Lower leg skin (tissue), 4 donors: ENCODE results near the gene GJA5. TPM values are rescaled to one million over a fixed set of nuclear protein-coding genes. Genes with fewer than 3 reads are reported as not detected.

ENCODE experiments used
- DNase-seq, 2 donors: peaks; one replicate each; pipeline ENCODE4 v3.0.0-alpha.2; 2019; ENCODE audit warnings: low spot score in 2 of 2
- H3K4me3 ChIP-seq: fragments of 200-600 bp; sonication (generic); 2 replicates; pipeline ENCODE4 v1.5.1; 2017; ENCODE audit warnings: mild to moderate bottlenecking, low read depth; ENCODE audit not compliant: poor library complexity, severe bottlenecking
- POLR2A ChIP-seq, 2 donors: fragments of 450-650 bp; IDR thresholded peaks; one replicate each; pipeline ENCODE4 v1.6.1; 2016 to 2017; ENCODE audit warnings: antibody characterized with exemption in 2 of 2, mild to moderate bottlenecking in 1 of 2, moderate library complexity in 1 of 2
- WGBS, 2 donors: methylation state at CpG; one replicate each; pipeline ENCODE4 v1.1.5; 2018; 5-methylcytosine and 5-hydroxymethylcytosine counted together
- intact Hi-C: fragments of 100-400 bp; cut with DNase I; formaldehyde crosslinking; loops from one replicate; pipeline ENCODE4 v1.15.0; 2023; ENCODE audit warnings: low total_unique reads
- total RNA-seq, 4 donors: library from RNA; depleted of rRNA; stranded (reverse); fragments of >200 nt; gene quantifications; one replicate each; pipeline ENCODE4 v1.1.0, GENCODE V29; 2016
- TF ChIP-seq, protein P1 (sequence below), 3 donors: fragments of 450-650 bp; IDR thresholded peaks; one replicate each; pipeline ENCODE4 v1.5.1; 2016; ENCODE audit warnings: antibody characterized with exemption in 3 of 3, mild to moderate bottlenecking in 3 of 3, moderate library complexity in 2 of 3

Gene GJA5
- total RNA-seq, 4 donors from 2014 or later: 2.0 to 6.6 (median 3.5) TPM

DNA sequence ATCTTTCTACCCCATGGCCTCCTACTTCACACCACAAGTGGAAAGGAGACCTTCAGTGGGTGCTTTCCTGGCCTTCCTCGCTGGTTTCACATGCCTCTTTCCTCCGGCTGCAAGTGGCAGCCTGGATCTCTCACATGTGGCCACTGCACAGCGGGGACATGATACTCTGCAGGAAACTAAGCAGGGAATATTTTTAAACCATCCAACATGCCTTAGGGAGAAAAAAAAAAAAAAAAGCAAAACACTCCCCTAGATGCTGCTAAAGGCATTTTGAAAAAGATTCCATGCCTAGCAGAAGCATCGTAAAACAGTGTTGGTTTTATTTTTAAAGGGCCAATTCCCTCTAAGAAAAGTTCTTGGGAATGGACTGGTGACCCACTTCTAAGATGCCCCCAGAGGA, 12.2 kb upstream of the GJA5 start:
- intact Hi-C loops: no loop called here
- WGBS, 2 donors: 57 to 58% methylated on average over 4 of the region's 4 CpGs
- no peak for DNase-seq
- TF ChIP-seq POLR2A (IDR thresholded peaks at IDR 0.05): no peak
- TF ChIP-seq, protein P1, sequence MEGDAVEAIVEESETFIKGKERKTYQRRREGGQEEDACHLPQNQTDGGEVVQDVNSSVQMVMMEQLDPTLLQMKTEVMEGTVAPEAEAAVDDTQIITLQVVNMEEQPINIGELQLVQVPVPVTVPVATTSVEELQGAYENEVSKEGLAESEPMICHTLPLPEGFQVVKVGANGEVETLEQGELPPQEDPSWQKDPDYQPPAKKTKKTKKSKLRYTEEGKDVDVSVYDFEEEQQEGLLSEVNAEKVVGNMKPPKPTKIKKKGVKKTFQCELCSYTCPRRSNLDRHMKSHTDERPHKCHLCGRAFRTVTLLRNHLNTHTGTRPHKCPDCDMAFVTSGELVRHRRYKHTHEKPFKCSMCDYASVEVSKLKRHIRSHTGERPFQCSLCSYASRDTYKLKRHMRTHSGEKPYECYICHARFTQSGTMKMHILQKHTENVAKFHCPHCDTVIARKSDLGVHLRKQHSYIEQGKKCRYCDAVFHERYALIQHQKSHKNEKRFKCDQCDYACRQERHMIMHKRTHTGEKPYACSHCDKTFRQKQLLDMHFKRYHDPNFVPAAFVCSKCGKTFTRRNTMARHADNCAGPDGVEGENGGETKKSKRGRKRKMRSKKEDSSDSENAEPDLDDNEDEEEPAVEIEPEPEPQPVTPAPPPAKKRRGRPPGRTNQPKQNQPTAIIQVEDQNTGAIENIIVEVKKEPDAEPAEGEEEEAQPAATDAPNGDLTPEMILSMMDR (IDR thresholded peaks at IDR 0.05): no peak
- no peak overlapping the region for H3K4me3 ChIP-seq

DNA sequence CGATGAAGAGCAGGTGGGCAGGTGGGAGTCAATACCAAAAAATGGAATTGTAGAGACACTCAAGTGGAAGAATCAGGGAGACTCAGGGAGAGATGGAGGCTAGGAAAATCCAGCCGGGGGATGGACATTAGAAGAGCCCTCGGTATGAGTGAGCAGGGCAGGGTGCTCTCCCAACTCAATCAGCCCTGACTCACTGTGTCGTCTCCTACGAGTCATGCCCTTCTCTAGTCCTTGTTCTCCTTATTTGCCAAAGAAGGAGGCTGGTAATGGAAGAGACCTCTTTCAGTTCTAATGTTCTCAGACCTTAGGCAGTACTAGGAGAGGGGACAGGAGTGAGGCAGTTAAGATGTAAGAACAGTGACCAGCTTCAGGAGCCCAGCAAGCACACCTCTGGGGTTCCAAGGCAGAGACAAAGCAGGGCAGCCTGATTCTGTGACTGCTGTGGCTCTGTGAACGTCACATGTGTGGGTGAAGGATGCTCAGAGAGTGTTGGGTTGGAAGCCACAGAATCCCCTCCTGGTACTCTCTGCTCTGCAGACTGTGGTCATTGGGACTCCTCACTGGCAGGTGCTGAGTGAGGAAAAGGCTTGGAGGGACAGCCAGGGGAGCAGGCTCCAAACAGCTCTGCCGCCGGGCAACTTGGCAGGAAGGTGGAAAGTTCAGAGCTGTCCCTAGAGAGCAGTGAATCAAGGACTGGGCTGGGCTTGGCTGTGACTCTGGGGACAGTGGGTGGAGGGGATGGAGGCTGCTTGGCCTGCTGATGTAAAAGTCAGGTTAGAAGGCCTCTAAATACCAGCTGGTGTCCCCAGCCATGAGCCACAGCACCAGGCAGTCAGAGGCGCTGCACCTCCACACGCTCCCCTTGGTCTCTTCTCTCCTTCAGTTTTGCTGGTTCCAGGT, 11.1 kb upstream of the GJA5 start:
- no peak overlapping the region for H3K4me3 ChIP-seq
- WGBS, 2 donors: 71 to 73% methylated on average over 10 of the region's 10 CpGs
- intact Hi-C loops: no loop called here
- TF ChIP-seq, protein P1 (IDR thresholded peaks at IDR 0.05): no peak
- TF ChIP-seq POLR2A (IDR thresholded peaks at IDR 0.05): no peak
- no peak for DNase-seq

DNA sequence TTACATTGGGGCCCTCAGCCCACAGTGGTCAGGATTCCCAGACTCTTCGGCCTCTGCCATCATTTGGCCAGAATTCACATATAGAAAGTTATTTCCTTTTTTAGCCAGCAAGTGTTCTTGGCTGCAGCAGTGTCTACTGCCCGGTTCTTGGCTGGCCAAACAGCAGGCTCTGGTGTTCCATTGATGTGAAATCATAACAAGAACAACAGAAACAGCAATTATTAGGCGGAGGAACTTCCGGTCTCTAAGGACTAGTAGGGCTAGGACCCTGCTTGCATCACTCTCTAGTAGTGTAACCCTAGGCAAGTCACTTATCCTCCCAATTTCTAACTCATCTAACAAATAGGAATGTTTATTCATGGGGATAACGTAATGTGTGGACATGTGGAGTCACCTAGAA, 8.7 kb upstream of the GJA5 start:
- TF ChIP-seq, protein P1 (IDR thresholded peaks at IDR 0.05): no peak
- TF ChIP-seq POLR2A (IDR thresholded peaks at IDR 0.05): no peak
- H3K4me3 ChIP-seq: no peak overlapping the region
- WGBS, 2 donors: 59 to 76% methylated on average over 5 of the region's 5 CpGs
- no peak for DNase-seq
- intact Hi-C loops: no loop called here

DNA sequence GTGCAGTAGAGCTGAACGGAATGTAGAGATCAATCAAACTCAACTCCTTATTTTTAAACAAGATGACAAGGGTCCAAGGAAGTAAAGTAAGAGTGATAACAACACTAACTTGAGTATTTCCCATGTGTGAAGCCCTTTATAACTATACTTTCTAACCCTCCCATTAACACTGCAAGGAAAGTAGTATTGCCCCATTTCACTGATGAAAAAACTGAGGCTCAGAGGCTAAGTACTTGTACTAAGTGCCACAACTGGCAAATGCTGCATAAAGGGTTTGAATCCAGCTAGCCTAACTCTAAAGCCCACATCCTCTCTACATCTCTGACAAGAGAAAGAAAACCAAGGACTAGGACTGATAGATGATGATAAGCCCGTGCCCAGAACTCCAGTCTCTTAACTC, 8.2 kb upstream of the GJA5 start:
- intact Hi-C loops: no loop called here
- H3K4me3 ChIP-seq: no peak overlapping the region
- no peak for DNase-seq
- 84 to 90% methylated on average over 2 of the region's 2 CpGs for WGBS, 2 donors
- TF ChIP-seq, protein P1 (IDR thresholded peaks at IDR 0.05): no peak
- TF ChIP-seq POLR2A (IDR thresholded peaks at IDR 0.05): no peak

DNA sequence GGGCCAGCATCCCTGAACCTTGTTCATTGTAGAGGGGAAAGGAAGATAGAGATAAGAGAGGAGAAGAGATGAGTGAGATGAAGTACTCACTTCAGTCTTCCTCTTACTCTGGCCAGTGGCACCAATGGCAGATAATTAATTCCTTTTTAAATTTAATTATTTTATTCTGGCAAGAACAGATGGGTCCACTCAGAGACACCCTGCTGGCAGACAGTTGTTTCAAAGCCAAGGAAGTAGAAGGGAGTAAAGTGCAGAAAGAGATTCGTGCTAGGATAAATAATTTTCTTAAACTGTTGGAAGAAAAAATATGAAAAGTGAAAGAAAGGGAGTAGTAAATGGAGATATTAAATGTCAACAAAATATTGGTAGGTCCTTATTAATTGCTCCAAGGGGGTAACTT, 7.7 kb upstream of the GJA5 start:
- peak in 1 of 2 donors; percentile 40 for DNase-seq
- TF ChIP-seq, protein P1 (IDR thresholded peaks at IDR 0.05): no peak
- TF ChIP-seq POLR2A (IDR thresholded peaks at IDR 0.05): no peak
- 52 to 59% methylated on average over 1 of the region's 1 CpG for WGBS, 2 donors
- no peak overlapping the region for H3K4me3 ChIP-seq
- intact Hi-C loops: no loop called here
